CD4-positive, alpha-beta T cell treated with Interleukin-2 at 100 ng/mL for 4 hours (primary cell): ENCODE results near the gene MOV10L1.

ENCODE experiments used
- DNase-seq: peaks from one replicate; pipeline ENCODE4 v3.0.0-alpha.2; 2020; ENCODE audit warnings: low spot score

The MOV10L1 gene

GRCh38 chr22:50089682-50090411 lies at the start of gene MOV10L1:
Gene MOV10L1 (plus strand): TSS chr22:50090006. CDS start chr22:50090089, 83 bp downstream.
- DNase-seq: peak; percentile 22

- DNase-seq: no peak
Measured at GRCh38 chr22:50040717-50041116, 49.1 kb upstream of the MOV10L1 start.

- no peak for DNase-seq
Measured at GRCh38 chr22:50041361-50042065, 48.3 kb upstream of the MOV10L1 start.

- no peak for DNase-seq
Measured at GRCh38 chr22:50044485-50045118, 45.2 kb upstream of the MOV10L1 start.

GRCh38 chr22:50045211-50046018 lies 44.4 kb upstream of the MOV10L1 start:
- DNase-seq: no peak

- no peak for DNase-seq
Measured at GRCh38 chr22:50046019-50046415, 43.8 kb upstream of the MOV10L1 start.

- DNase-seq: no peak
Measured at GRCh38 chr22:50046481-50047245, 43.1 kb upstream of the MOV10L1 start.

- no peak for DNase-seq
Measured at GRCh38 chr22:50047346-50047745, 42.5 kb upstream of the MOV10L1 start.

GRCh38 chr22:50048061-50048765 lies 41.6 kb upstream of the MOV10L1 start:
- DNase-seq: no peak

GRCh38 chr22:50048836-50049235 lies 41.0 kb upstream of the MOV10L1 start:
- DNase-seq: no peak

- DNase-seq: no peak
Measured at GRCh38 chr22:50049299-50050195, 40.3 kb upstream of the MOV10L1 start.

GRCh38 chr22:50051930-50052329 lies 37.9 kb upstream of the MOV10L1 start:
- DNase-seq: no peak

GRCh38 chr22:50053861-50054260 lies 35.9 kb upstream of the MOV10L1 start:
- no peak for DNase-seq

GRCh38 chr22:50056214-50056972 lies 33.4 kb upstream of the MOV10L1 start:
- no peak for DNase-seq

GRCh38 chr22:50057278-50058060 lies 32.3 kb upstream of the MOV10L1 start:
- no peak for DNase-seq

- no peak for DNase-seq
Measured at GRCh38 chr22:50058061-50058905, 31.5 kb upstream of the MOV10L1 start, which contains the start of gene TTLL8. Gene TTLL8 (minus strand): TSS chr22:50058298.
